Measurements from ENCODE around the gene ZCCHC17. TPM values are rescaled to one million over a fixed set of nuclear protein-coding genes. Genes with fewer than 3 reads are reported as not detected.

The ZCCHC17 gene
- total RNA-seq, 2 experiments from 2014 or later, result 30.3 to 34.3 TPM

GRCh38 chr1:31408788-31409318 is 112.0 kb downstream of the ZCCHC17 start:
- POLR2A ChIA-PET, result interaction anchor here (0.6 kb wide), 1 partner anchor 39 kb away, joined by 6 read pairs; no protein-coding TSS in a partner anchor
- CTCF ChIA-PET, result interaction anchor here (3.0 kb wide), 1 partner anchor 14 kb away, joined by 11 read pairs; no protein-coding TSS in a partner anchor

GRCh38 chr1:31409946-31410858 is 113.4 kb downstream of the ZCCHC17 start:
- POLR2A ChIA-PET, result no interaction called here
- CTCF ChIA-PET, result interaction anchor here (3.0 kb wide), 1 partner anchor 15 kb away, joined by 11 read pairs; no protein-coding TSS in a partner anchor

- ChIA-PET POLR2A (no interaction called here), CTCF (interaction anchor here (3.0 kb wide), 1 partner anchor 16 kb away, joined by 11 read pairs; no protein-coding TSS in a partner anchor)
Measured at GRCh38 chr1:31410871-31411270, 114.0 kb downstream of the ZCCHC17 start.

- ChIA-PET POLR2A (no interaction called here), CTCF (interaction anchor here (0.8 kb wide), 1 partner anchor 377 kb away, joined by 3 read pairs; no protein-coding TSS in a partner anchor)
Measured at GRCh38 chr1:31412205-31412604, 115.4 kb downstream of the ZCCHC17 start.

GRCh38 chr1:31412732-31413404 is 116.0 kb downstream of the ZCCHC17 start, which contains the start of gene SERINC2:
Gene SERINC2, plus strand, starts transcription at chr1:31413213. Its CDS starts 53 bp downstream, at chr1:31413266.
- POLR2A ChIA-PET, result no interaction called here
- CTCF ChIA-PET, result interaction anchor here (2.1 kb wide), 1 partner anchor 10 kb away, joined by 7 read pairs; no protein-coding TSS in a partner anchor

- ChIA-PET CTCF (interaction anchor here (0.6 to 2.1 kb wide), 3 partner anchors 9 to 1160 kb away, joined by 4 to 7 read pairs (median 4); no protein-coding TSS in a partner anchor), POLR2A (no interaction called here)
Measured at GRCh38 chr1:31413405-31414001, 116.7 kb downstream of the ZCCHC17 start.

Other genes with a start within 250 kb of the ZCCHC17 start
- gene PUM1, start 231.3 kb upstream of the ZCCHC17 start, total RNA-seq, result 100 to 1,000 TPM in 1 of 2 experiments, 10 to 100 TPM in 1; 94.9 to 104 TPM
- gene NKAIN1, start 57.1 kb upstream of the ZCCHC17 start, total RNA-seq, result not detected
- 100 to 1,000 TPM; 110 to 117 TPM for gene SNRNP40, start 244 bp upstream of the ZCCHC17 start, total RNA-seq
- gene FABP3, start 76.0 kb downstream of the ZCCHC17 start, total RNA-seq, result not detected
- under 1 TPM in 1 of 2 experiments, not detected in 1; 0.29 TPM for gene SERINC2, start 116.2 kb downstream of the ZCCHC17 start, total RNA-seq